B cell (primary cell): Measurements from ENCODE around the gene FTSJ3.

Source experiments
- EZH2 ChIP-seq: IDR thresholded peaks from 2 replicates; pipeline ENCODE4 v1.6.1; 2012; ENCODE audit warnings: borderline replicate concordance, low read depth, mild to moderate bottlenecking, moderate library complexity, low read length; ENCODE audit not compliant: insufficient read depth, poor library complexity, severe bottlenecking
- TF ChIP-seq, protein P1 (sequence below): fragments of 200-600 bp; IDR thresholded peaks from one replicate; pipeline ENCODE4 v1.8.0; 2022; ENCODE audit warnings: antibody characterized with exemption, mild to moderate bottlenecking

DNA sequence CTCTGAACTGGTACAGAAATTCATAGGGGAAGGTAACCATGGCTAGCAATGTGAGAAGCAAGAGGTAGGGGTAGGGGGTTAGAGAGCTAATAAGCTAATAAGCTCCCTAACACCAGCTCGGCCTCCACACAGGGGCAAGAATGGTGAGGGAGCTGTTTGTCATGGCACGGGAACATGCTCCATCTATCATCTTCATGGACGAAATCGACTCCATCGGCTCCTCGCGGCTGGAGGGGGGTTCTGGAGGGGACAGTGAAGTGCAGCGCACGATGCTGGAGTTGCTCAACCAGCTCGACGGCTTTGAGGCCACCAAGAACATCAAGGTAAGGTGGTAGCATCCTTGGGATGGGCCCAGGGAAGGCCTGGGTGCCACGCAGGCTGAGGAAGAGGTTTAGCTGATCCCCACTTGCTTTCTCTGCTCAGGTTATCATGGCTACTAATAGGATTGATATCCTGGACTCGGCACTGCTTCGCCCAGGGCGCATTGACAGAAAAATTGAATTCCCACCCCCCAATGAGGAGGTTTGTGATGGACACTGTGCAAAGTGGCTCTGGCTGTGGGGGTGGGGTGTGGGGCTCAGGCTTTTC lies 3.5 kb upstream of the FTSJ3 start:
- TF ChIP-seq, protein P1, sequence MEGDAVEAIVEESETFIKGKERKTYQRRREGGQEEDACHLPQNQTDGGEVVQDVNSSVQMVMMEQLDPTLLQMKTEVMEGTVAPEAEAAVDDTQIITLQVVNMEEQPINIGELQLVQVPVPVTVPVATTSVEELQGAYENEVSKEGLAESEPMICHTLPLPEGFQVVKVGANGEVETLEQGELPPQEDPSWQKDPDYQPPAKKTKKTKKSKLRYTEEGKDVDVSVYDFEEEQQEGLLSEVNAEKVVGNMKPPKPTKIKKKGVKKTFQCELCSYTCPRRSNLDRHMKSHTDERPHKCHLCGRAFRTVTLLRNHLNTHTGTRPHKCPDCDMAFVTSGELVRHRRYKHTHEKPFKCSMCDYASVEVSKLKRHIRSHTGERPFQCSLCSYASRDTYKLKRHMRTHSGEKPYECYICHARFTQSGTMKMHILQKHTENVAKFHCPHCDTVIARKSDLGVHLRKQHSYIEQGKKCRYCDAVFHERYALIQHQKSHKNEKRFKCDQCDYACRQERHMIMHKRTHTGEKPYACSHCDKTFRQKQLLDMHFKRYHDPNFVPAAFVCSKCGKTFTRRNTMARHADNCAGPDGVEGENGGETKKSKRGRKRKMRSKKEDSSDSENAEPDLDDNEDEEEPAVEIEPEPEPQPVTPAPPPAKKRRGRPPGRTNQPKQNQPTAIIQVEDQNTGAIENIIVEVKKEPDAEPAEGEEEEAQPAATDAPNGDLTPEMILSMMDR: no peak
- TF ChIP-seq EZH2: no peak
